GM18499 (cell line): ENCODE data around the gene IFFO2.
"Not testable (repeated sequence)": the region's sequence is repeated elsewhere in the genome, so short reads cannot be mapped to it uniquely, and the experiment has no call there.

ENCODE experiments used
- ATAC-seq: cut with Tn5 transposase; IDR thresholded peaks from one replicate; pipeline ENCODE4 v1.9.1; 2021; ENCODE audit warnings: moderate number of reproducible peaks; ENCODE audit not compliant: insufficient read depth, unreplicated experiment

IFFO2 gene

GRCh38 chr1:18879791-18880309, 76.6 kb downstream of the IFFO2 start:
- ATAC-seq = no peak

GRCh38 chr1:18879215-18879790, 77.2 kb downstream of the IFFO2 start:
- ATAC-seq = no peak

GRCh38 chr1:18878538-18879214, 77.8 kb downstream of the IFFO2 start:
- ATAC-seq = no peak

- ATAC-seq = no peak
These were observed 79.2 kb downstream of the IFFO2 start for GRCh38 chr1:18877282-18877681.

GRCh38 chr1:18876210-18876609, 80.3 kb downstream of the IFFO2 start:
- ATAC-seq = no peak

- no peak for ATAC-seq
These were observed 80.7 kb downstream of the IFFO2 start for GRCh38 chr1:18875796-18876128.

GRCh38 chr1:18875107-18875795, 81.2 kb downstream of the IFFO2 start:
- no peak for ATAC-seq

GRCh38 chr1:18874600-18874999, 81.9 kb downstream of the IFFO2 start:
- no peak for ATAC-seq

- ATAC-seq = no peak
These were observed 82.4 kb downstream of the IFFO2 start for GRCh38 chr1:18874036-18874435.

GRCh38 chr1:18872071-18872611, 84.3 kb downstream of the IFFO2 start:
- no peak for ATAC-seq

- ATAC-seq = no peak
These were observed 84.9 kb downstream of the IFFO2 start for GRCh38 chr1:18871401-18872070.

- no peak for ATAC-seq
These were observed 85.5 kb downstream of the IFFO2 start for GRCh38 chr1:18870957-18871356.

GRCh38 chr1:18870595-18870865, 85.9 kb downstream of the IFFO2 start:
- ATAC-seq = not testable (repeated sequence)

- ATAC-seq = no peak
These were observed 86.5 kb downstream of the IFFO2 start for GRCh38 chr1:18869847-18870594.

GRCh38 chr1:18868801-18869424, 87.6 kb downstream of the IFFO2 start:
- ATAC-seq = no peak

GRCh38 chr1:18868354-18868753, 88.1 kb downstream of the IFFO2 start:
- ATAC-seq = no peak

- ATAC-seq = no peak
These were observed 89.6 kb downstream of the IFFO2 start for GRCh38 chr1:18866846-18867245.

- no peak for ATAC-seq
These were observed 90.2 kb downstream of the IFFO2 start for GRCh38 chr1:18866314-18866713.

GRCh38 chr1:18865176-18865575, 91.3 kb downstream of the IFFO2 start:
- no peak for ATAC-seq

- ATAC-seq = no peak
These were observed 94.9 kb downstream of the IFFO2 start for GRCh38 chr1:18861590-18861989.
